ENCODE measurements around the gene FGF2. TPM values are rescaled to one million over a fixed set of nuclear protein-coding genes. Genes with fewer than 3 reads are reported as not detected.
"Not testable (repeated sequence)": the region's sequence is repeated elsewhere in the genome, so short reads cannot be mapped to it uniquely, and the experiment has no call there.

FGF2 gene
- total and polyA plus RNA-seq, 2 donors (not counting 1 experiment from before 2014, with no cell fraction given): 0.13 TPM; not detected in 1

GRCh38 chr4:122863639-122864038 is 37.0 kb downstream of the FGF2 start:
- Histone ChIP-seq H3K4me1 (ENCODE audit: control insufficient read depth in 2 of 2, insufficient read depth in 2 of 2, low read length in 2 of 2) (no peaks in the 10 kb centered on the region), H3K4me3 (ENCODE audit: control extremely low read depth in 1 of 5, extremely low read depth in 1 of 5, insufficient read depth in 1 of 5, low read depth in 2 of 5, low read length in 4 of 5) (no peak overlapping the region), H3K36me3 (replicated peaks in 1 of 2; ENCODE audit: control extremely low read depth in 1 of 2, control insufficient read depth in 1 of 2, extremely low read depth in 1 of 2, insufficient read depth in 2 of 2, low read length in 1 of 2) (no peaks in the 10 kb centered on the region), H3K27ac (ENCODE audit: low read length in 2 of 2) (no peak overlapping the region), H3K4me2 (replicated peaks; ENCODE audit: low read depth, low read length, poor library complexity, severe bottlenecking) (no peak overlapping the region), H3K9me3 (ENCODE audit: control extremely low read depth in 1 of 3, control insufficient read depth in 2 of 3, insufficient read depth in 1 of 3, low read length in 2 of 3) (peaks cover 0 to 1% (median 0%) of the 10 kb centered on the region in 3 donors), H2AFZ (ENCODE audit: insufficient read depth, low read depth, low read length, poor library complexity, severe bottlenecking) (no peak overlapping the region), H3K27me3 (replicated peaks in 1 of 4; ENCODE audit: control extremely low read depth in 1 of 4, control insufficient read depth in 3 of 4, insufficient read depth in 4 of 4, low read length in 3 of 4) (peaks cover 0 to 3% (median 0%) of the 10 kb centered on the region in 4 experiments), H3K9ac (ENCODE audit: low read length) (no peak overlapping the region), H4K20me1 (ENCODE audit: control insufficient read depth, insufficient read depth, low read length, poor library complexity, severe bottlenecking) (no peaks in the 10 kb centered on the region), H3K79me2 (ENCODE audit: control insufficient read depth, insufficient read depth, low read length) (no peaks in the 10 kb centered on the region)
- ATAC-seq (ENCODE audit: low read depth) (no peak), DNase-seq (no peak)
- TF ChIP-seq EZH2 (IDR thresholded peaks at IDR 0.05; ENCODE audit: borderline replicate concordance, insufficient read depth, low read depth, low read length, poor library complexity, severe bottlenecking) (no peak), CTCF (IDR thresholded peaks at IDR 0.05) (no peak)
- H3K9me3 Mint-ChIP-seq (ENCODE audit: insufficient read depth): peaks cover 5% of the 10 kb centered on the region
- H3K27ac Mint-ChIP-seq: no peak overlapping the region
- POLR2A ChIA-PET: no interaction called here
- CTCF ChIA-PET: interaction anchor here (1.1 kb wide), 1 partner anchor 10 kb away, joined by 3 read pairs; no protein-coding TSS in a partner anchor
- WGBS (ENCODE audit: insufficient coverage): no CpG with 5 or more reads among the region's 1 CpG
- peaks cover 28% of the 10 kb centered on the region for H3K27me3 Mint-ChIP-seq
- no peak overlapping the region for H3K4me3 Mint-ChIP-seq
- intact Hi-C loops (cut with micrococcal nuclease): no loop called here
- H3K4me1 Mint-ChIP-seq: no peaks in the 10 kb centered on the region

- Mint-ChIP-seq H3K27me3 (peaks cover 39% of the 10 kb centered on the region), H3K4me3 (no peak overlapping the region), H3K9me3 (ENCODE audit: insufficient read depth) (peaks cover 5% of the 10 kb centered on the region), H3K4me1 (no peaks in the 10 kb centered on the region), H3K27ac (no peak overlapping the region)
- Histone ChIP-seq H3K27ac (ENCODE audit: low read length in 2 of 2) (no peak overlapping the region), H3K27me3 (replicated peaks in 1 of 4; ENCODE audit: control extremely low read depth in 1 of 4, control insufficient read depth in 3 of 4, insufficient read depth in 4 of 4, low read length in 3 of 4) (peaks cover 0 to 3% (median 0%) of the 10 kb centered on the region in 4 experiments), H2AFZ (ENCODE audit: insufficient read depth, low read depth, low read length, poor library complexity, severe bottlenecking) (no peak overlapping the region), H4K20me1 (ENCODE audit: control insufficient read depth, insufficient read depth, low read length, poor library complexity, severe bottlenecking) (no peaks in the 10 kb centered on the region), H3K4me3 (ENCODE audit: control extremely low read depth in 1 of 5, extremely low read depth in 1 of 5, insufficient read depth in 1 of 5, low read depth in 2 of 5, low read length in 4 of 5) (no peak overlapping the region), H3K4me1 (ENCODE audit: control insufficient read depth in 2 of 2, insufficient read depth in 2 of 2, low read length in 2 of 2) (no peaks in the 10 kb centered on the region), H3K4me2 (replicated peaks; ENCODE audit: low read depth, low read length, poor library complexity, severe bottlenecking) (no peak overlapping the region), H3K36me3 (replicated peaks in 1 of 2; ENCODE audit: control extremely low read depth in 1 of 2, control insufficient read depth in 1 of 2, extremely low read depth in 1 of 2, insufficient read depth in 2 of 2, low read length in 1 of 2) (no peaks in the 10 kb centered on the region), H3K79me2 (ENCODE audit: control insufficient read depth, insufficient read depth, low read length) (no peaks in the 10 kb centered on the region), H3K9ac (ENCODE audit: low read length) (no peak overlapping the region), H3K9me3 (ENCODE audit: control extremely low read depth in 1 of 3, control insufficient read depth in 2 of 3, insufficient read depth in 1 of 3, low read length in 2 of 3) (peaks cover 0 to 1% (median 0%) of the 10 kb centered on the region in 3 donors)
- no CpG with 5 or more reads among the region's 4 CpGs for WGBS (ENCODE audit: insufficient coverage)
- no peak for TF ChIP-seq CTCF (IDR thresholded peaks at IDR 0.05)
- ChIA-PET POLR2A (no interaction called here), CTCF (no interaction called here)
- no peak for ATAC-seq (ENCODE audit: low read depth)
- intact Hi-C loops (cut with micrococcal nuclease): no loop called here
- DNase-seq: no peak
Measured at GRCh38 chr4:122865425-122865824, 38.8 kb downstream of the FGF2 start.

- ATAC-seq (ENCODE audit: low read depth); H3K9me3 Mint-ChIP-seq (ENCODE audit: insufficient read depth); H3K27ac ChIP-seq (ENCODE audit: low read length in 2 of 2); DNase-seq; H3K27me3 ChIP-seq (replicated peaks in 1 of 4; ENCODE audit: control extremely low read depth in 1 of 4, control insufficient read depth in 3 of 4, insufficient read depth in 4 of 4, low read length in 3 of 4); H3K36me3 ChIP-seq (replicated peaks in 1 of 2; ENCODE audit: control extremely low read depth in 1 of 2, control insufficient read depth in 1 of 2, extremely low read depth in 1 of 2, insufficient read depth in 2 of 2, low read length in 1 of 2); POLR2A ChIA-PET; intact Hi-C loops (cut with micrococcal nuclease); CTCF ChIA-PET; H2AFZ ChIP-seq (ENCODE audit: insufficient read depth, low read depth, low read length, poor library complexity, severe bottlenecking); H3K4me1 Mint-ChIP-seq; H3K4me2 ChIP-seq (replicated peaks; ENCODE audit: low read depth, low read length, poor library complexity, severe bottlenecking); H3K4me3 ChIP-seq (ENCODE audit: control extremely low read depth in 1 of 5, extremely low read depth in 1 of 5, insufficient read depth in 1 of 5, low read depth in 2 of 5, low read length in 4 of 5); H3K9me3 ChIP-seq (ENCODE audit: control extremely low read depth in 1 of 3, control insufficient read depth in 2 of 3, insufficient read depth in 1 of 3, low read length in 2 of 3); H3K4me3 Mint-ChIP-seq; H3K79me2 ChIP-seq (ENCODE audit: control insufficient read depth, insufficient read depth, low read length); H3K4me1 ChIP-seq (ENCODE audit: control insufficient read depth in 2 of 2, insufficient read depth in 2 of 2, low read length in 2 of 2); H4K20me1 ChIP-seq (ENCODE audit: control insufficient read depth, insufficient read depth, low read length, poor library complexity, severe bottlenecking); H3K9ac ChIP-seq (ENCODE audit: low read length): not testable (repeated sequence)
- Mint-ChIP-seq H3K27ac (peak overlapping the region; percentile 42), H3K27me3 (peaks cover 48% of the 10 kb centered on the region)
- WGBS (ENCODE audit: insufficient coverage): no CpG with 5 or more reads among the region's 3 CpGs
Measured at GRCh38 chr4:122868235-122868634, 41.6 kb downstream of the FGF2 start.
